MM.1S (cell line): ENCODE data around the gene GPR176.
A peak's percentile ranks its signal among the peaks of the same experiment; 100 is the strongest.

Experiments
- DNase-seq: peaks from one replicate; pipeline ENCODE4 v3.0.0-alpha.2; 2015
- H2AFZ ChIP-seq: fragments of 300-600 bp; sonication (generic); 2 replicates; pipeline ENCODE4 v1.6.0; 2016; ENCODE audit warnings: antibody characterized with exemption, low read length
- H3F3A ChIP-seq: fragments of 300-600 bp; sonication (generic); 2 replicates; pipeline ENCODE4 v1.6.1; 2016; ENCODE audit warnings: mild to moderate bottlenecking, antibody characterized with exemption, low read length, moderate library complexity, mixed read lengths; ENCODE audit not compliant: insufficient read depth
- H3K27ac ChIP-seq: fragments of 300-600 bp; sonication (generic); 2 replicates; pipeline ENCODE4 v1.5.1; 2016; ENCODE audit warnings: mild to moderate bottlenecking, low read length
- H3K27me3 ChIP-seq: fragments of 300-600 bp; sonication (generic); replicated peaks from 2 replicates; pipeline ENCODE4 v1.6.0; 2016; ENCODE audit warnings: low read length; ENCODE audit not compliant: insufficient read depth
- H3K36me3 ChIP-seq: fragments of 300-600 bp; sonication (generic); replicated peaks from 2 replicates; pipeline ENCODE4 v1.6.1; 2016; ENCODE audit warnings: mild to moderate bottlenecking, low read length, mixed read lengths; ENCODE audit not compliant: insufficient read depth
- H3K4me1 ChIP-seq: fragments of 300-600 bp; sonication (generic); 2 replicates; pipeline ENCODE4 v1.6.1; 2016; ENCODE audit warnings: low read length, mixed read lengths
- H3K4me2 ChIP-seq: fragments of 300-600 bp; sonication (generic); 2 replicates; pipeline ENCODE4 v1.6.0; 2016; ENCODE audit warnings: low read depth, low read length
- H3K4me3 ChIP-seq: fragments of 300-600 bp; sonication (generic); 2 replicates; pipeline ENCODE4 v1.5.1; 2016; ENCODE audit warnings: low read length, mixed read lengths
- H3K79me2 ChIP-seq: fragments of 300-600 bp; sonication (generic); 2 replicates; pipeline ENCODE4 v1.6.1; 2016; ENCODE audit warnings: mixed run types, low read length, mixed read lengths
- H3K9ac ChIP-seq: fragments of 300-600 bp; sonication (generic); 2 replicates; pipeline ENCODE4 v1.6.1; 2016; ENCODE audit warnings: low read length, mixed read lengths
- H3K9me2 ChIP-seq: fragments of 300-600 bp; sonication (generic); replicated peaks from 2 replicates; pipeline ENCODE4 v1.6.1; 2016; ENCODE audit warnings: mild to moderate bottlenecking, low read length, mixed read lengths; ENCODE audit not compliant: insufficient read depth
- H3K9me3 ChIP-seq: fragments of 300-600 bp; sonication (generic); replicated peaks from 2 replicates; pipeline ENCODE4 v1.6.1; 2016; ENCODE audit warnings: mild to moderate bottlenecking, low read length, mixed read lengths; ENCODE audit not compliant: insufficient read depth
- H4K20me1 ChIP-seq: fragments of 300-600 bp; sonication (generic); 2 replicates; pipeline ENCODE4 v1.6.1; 2016; ENCODE audit warnings: mild to moderate bottlenecking, low read length, moderate library complexity, mixed read lengths; ENCODE audit not compliant: insufficient read depth
- CTCF ChIP-seq: fragments of 300-600 bp; sonication (generic); IDR thresholded peaks from 2 replicates; pipeline ENCODE4 v1.5.1; 2016; ENCODE audit warnings: antibody characterized with exemption, low read length, mixed read lengths
- EZH2 ChIP-seq: fragments of 300-600 bp; sonication (generic); optimal IDR thresholded peaks from 2 replicates; pipeline ENCODE3; 2017; ENCODE audit warnings: low read depth, mild to moderate bottlenecking, antibody characterized with exemption, low read length, mixed read lengths
- EZH2phosphoT487 ChIP-seq: fragments of 300-600 bp; sonication (generic); IDR thresholded peaks from 2 replicates; pipeline ENCODE4 v1.6.1; 2018; ENCODE audit warnings: antibody characterized with exemption, low read length

Gene GPR176

GRCh38 chr15:39925112-39925842 is 5.2 kb upstream of the GPR176 start:
- no peak overlapping the region for H3K27ac ChIP-seq
- no peak overlapping the region for H3K4me2 ChIP-seq
- H3K9me3 ChIP-seq, result no peaks in the 10 kb centered on the region
- no peak overlapping the region for H3K9ac ChIP-seq
- peaks cover 2% of the 10 kb centered on the region; the same call in 1 of the 2 replicates for H3K4me1 ChIP-seq
- H4K20me1 ChIP-seq, result no peaks in the 10 kb centered on the region
- no peaks in the 10 kb centered on the region for H3F3A ChIP-seq
- TF ChIP-seq CTCF (no peak), EZH2 (no peak), EZH2phosphoT487 (no peak)
- no peaks in the 10 kb centered on the region for H3K79me2 ChIP-seq
- H3K27me3 ChIP-seq, result 0 out of 2 replicates have a peak, but pooled peaks cover under 1% of the 10 kb centered on the region
- H3K36me3 ChIP-seq, result no peaks in the 10 kb centered on the region
- no peaks in the 10 kb centered on the region for H3K9me2 ChIP-seq
- peak; percentile 19 for DNase-seq
- H3K4me3 ChIP-seq, result no peak overlapping the region
- peak overlapping the region; percentile 20; the same call in 1 of the 2 replicates for H2AFZ ChIP-seq

- no peak overlapping the region for H2AFZ ChIP-seq
Observed at GRCh38 chr15:39924437-39924836, 4.4 kb upstream of the GPR176 start.

GRCh38 chr15:39922462-39923092 is 2.5 kb upstream of the GPR176 start:
- Histone ChIP-seq H3F3A (no peaks in the 10 kb centered on the region), H2AFZ (no peak overlapping the region), H4K20me1 (no peaks in the 10 kb centered on the region), H3K9me2 (no peaks in the 10 kb centered on the region), H3K79me2 (no peaks in the 10 kb centered on the region), H3K4me3 (no peak overlapping the region), H3K4me2 (no peak overlapping the region), H3K9ac (no peak overlapping the region), H3K9me3 (no peaks in the 10 kb centered on the region), H3K27me3 (peaks cover 14% of the 10 kb centered on the region), H3K4me1 (peaks cover 4% of the 10 kb centered on the region; the same call in 1 of the 2 replicates), H3K27ac (no peak overlapping the region), H3K36me3 (no peaks in the 10 kb centered on the region)
- no peak for DNase-seq
- no peak for TF ChIP-seq CTCF
- no peak for TF ChIP-seq EZH2phosphoT487
- TF ChIP-seq EZH2, result no peak

More at GRCh38 chr15:39924437-39924836, 4.4 kb upstream of the GPR176 start:
- Histone ChIP-seq H3K79me2 (no peaks in the 10 kb centered on the region), H3K9me2 (no peaks in the 10 kb centered on the region), H3K4me1 (peaks cover 4% of the 10 kb centered on the region; the same call in 1 of the 2 replicates), H3K27me3 (peaks cover 9% of the 10 kb centered on the region), H3K27ac (no peak overlapping the region), H3K36me3 (no peaks in the 10 kb centered on the region), H4K20me1 (no peaks in the 10 kb centered on the region), H3K4me2 (no peak overlapping the region), H3K4me3 (no peak overlapping the region), H3K9me3 (no peaks in the 10 kb centered on the region), H3K9ac (no peak overlapping the region), H3F3A (no peaks in the 10 kb centered on the region)
- TF ChIP-seq EZH2 (no peak), CTCF (no peak), EZH2phosphoT487 (no peak)
- DNase-seq, result no peak
